ENCODE results near the gene ELOVL5. TPM values are rescaled to one million over a fixed set of nuclear protein-coding genes. Genes with fewer than 3 reads are reported as not detected.
A peak's percentile ranks its signal among the peaks of the same experiment; 100 is the strongest.

The ELOVL5 gene
- polyA plus RNA-seq, 1 donor from 2014 or later = 31.2 TPM

GRCh38 chr6:53358440-53359094 is 9.8 kb upstream of the ELOVL5 start:
- H3K4me2 ChIP-seq (ENCODE audit: low read length) = peak overlapping the region; percentile 51

More at GRCh38 chr6:53358440-53359094, 9.8 kb upstream of the ELOVL5 start:
- Histone ChIP-seq H3F3A (ENCODE audit: insufficient read depth, low read length, poor library complexity, severe bottlenecking) (no peaks in the 10 kb centered on the region), H2AFZ (ENCODE audit: low read depth, low read length) (peak overlapping the region; percentile 80), H3K36me3 (ENCODE audit: insufficient read depth, low read length) (no peaks in the 10 kb centered on the region), H3K9me3 (ENCODE audit: low read length) (no peaks in the 10 kb centered on the region), H4K20me1 (ENCODE audit: insufficient read depth) (no peaks in the 10 kb centered on the region), H3K27ac (ENCODE audit: low read length) (peak overlapping the region; percentile 71), H3K9ac (ENCODE audit: low read length) (peak overlapping the region; percentile 75), H3K9me2 (ENCODE audit: insufficient read depth, low read length) (no peaks in the 10 kb centered on the region), H3K27me3 (ENCODE audit: insufficient read depth, low read depth, low read length) (no peaks in the 10 kb centered on the region), H3K4me3 (ENCODE audit: low read length) (peak overlapping the region; percentile 72), H3K79me2 (replicated peaks; ENCODE audit: insufficient read depth, low read length) (no peaks in the 10 kb centered on the region)
- TF ChIP-seq RAD21 (conservative IDR thresholded peaks at IDR 0.05) (no peak), SMC3 (conservative IDR thresholded peaks at IDR 0.05; ENCODE audit: poor library complexity) (no peak), REST (IDR thresholded peaks at IDR 0.05; ENCODE audit: borderline replicate concordance) (no peak), TAF1 (IDR thresholded peaks at IDR 0.05; ENCODE audit: low read depth) (no peak), EP300 (conservative IDR thresholded peaks at IDR 0.05; ENCODE audit: poor library complexity, severe bottlenecking) (no peak), POLR2AphosphoS5 (IDR thresholded peaks at IDR 0.05) (no peak), EZH2 (IDR thresholded peaks at IDR 0.05; ENCODE audit: borderline replicate concordance, insufficient read depth, low read length, poor library complexity, severe bottlenecking) (no peak), MXI1 (conservative IDR thresholded peaks at IDR 0.05; ENCODE audit: poor library complexity, severe bottlenecking) (no peak), CTCF (IDR thresholded peaks at IDR 0.05; ENCODE audit: poor library complexity, severe bottlenecking) (no peak)

All from neural cell (in vitro differentiated cells).